ENCODE measurements around the gene GYG1. TPM values are rescaled to one million over a fixed set of nuclear protein-coding genes. Genes with fewer than 3 reads are reported as not detected.

The GYG1 gene
- total and polyA plus RNA-seq, 4 donors: 9.2 to 16.7 (median 13.4) TPM

DNA sequence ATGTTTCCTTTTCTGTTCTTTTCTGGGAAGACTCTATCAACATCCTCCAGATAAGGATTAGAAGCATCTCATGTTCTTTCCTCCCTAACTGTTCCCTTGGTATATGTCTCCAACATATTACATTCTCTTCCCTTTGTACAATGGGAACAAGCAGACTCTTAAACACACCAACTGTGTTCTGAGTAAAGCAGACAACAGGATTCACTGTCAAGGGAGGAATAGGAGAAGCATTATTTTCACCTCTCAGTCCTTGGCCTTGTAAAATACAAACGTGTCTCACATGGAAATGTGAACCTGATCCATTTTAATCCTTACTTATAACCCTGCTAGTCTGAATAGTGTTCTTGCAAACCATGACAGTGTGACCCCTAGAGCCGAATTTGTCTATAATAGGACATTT, 19.6 kb downstream of the GYG1 start:
- Histone ChIP-seq H3K9me3 (ENCODE audit: control insufficient read depth in 4 of 4, low read length in 3 of 4) (no peaks in the 10 kb centered on the region), H3K27me3 (ENCODE audit: control insufficient read depth in 4 of 4, insufficient read depth in 4 of 4, low read length in 3 of 4) (no peaks in the 10 kb centered on the region), H3K4me3 (ENCODE audit: low read depth in 1 of 3, low read length in 3 of 3) (no peak overlapping the region), H3K36me3 (ENCODE audit: control insufficient read depth in 4 of 4, insufficient read depth in 3 of 4, low read depth in 1 of 4, low read length in 3 of 4) (peaks cover 3 to 31% (median 17%) of the 10 kb centered on the region in 4 donors), H3K9ac (ENCODE audit: low read depth in 1 of 2, low read length in 2 of 2) (no peak overlapping the region), H3K27ac (ENCODE audit: low read depth in 1 of 2, low read length in 2 of 2) (no peak overlapping the region), H3K4me1 (ENCODE audit: control insufficient read depth in 4 of 4, insufficient read depth in 4 of 4, low read length in 3 of 4) (no peaks in the 10 kb centered on the region)
- no peak for TF ChIP-seq EGR1 (IDR thresholded peaks at IDR 0.05; ENCODE audit: low read depth in 2 of 2)
- TF ChIP-seq, protein P1, sequence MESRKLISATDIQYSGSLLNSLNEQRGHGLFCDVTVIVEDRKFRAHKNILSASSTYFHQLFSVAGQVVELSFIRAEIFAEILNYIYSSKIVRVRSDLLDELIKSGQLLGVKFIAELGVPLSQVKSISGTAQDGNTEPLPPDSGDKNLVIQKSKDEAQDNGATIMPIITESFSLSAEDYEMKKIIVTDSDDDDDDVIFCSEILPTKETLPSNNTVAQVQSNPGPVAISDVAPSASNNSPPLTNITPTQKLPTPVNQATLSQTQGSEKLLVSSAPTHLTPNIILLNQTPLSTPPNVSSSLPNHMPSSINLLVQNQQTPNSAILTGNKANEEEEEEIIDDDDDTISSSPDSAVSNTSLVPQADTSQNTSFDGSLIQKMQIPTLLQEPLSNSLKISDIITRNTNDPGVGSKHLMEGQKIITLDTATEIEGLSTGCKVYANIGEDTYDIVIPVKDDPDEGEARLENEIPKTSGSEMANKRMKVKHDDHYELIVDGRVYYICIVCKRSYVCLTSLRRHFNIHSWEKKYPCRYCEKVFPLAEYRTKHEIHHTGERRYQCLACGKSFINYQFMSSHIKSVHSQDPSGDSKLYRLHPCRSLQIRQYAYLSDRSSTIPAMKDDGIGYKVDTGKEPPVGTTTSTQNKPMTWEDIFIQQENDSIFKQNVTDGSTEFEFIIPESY (IDR thresholded peaks at IDR 0.05): no peak
- TF ChIP-seq SP1 (IDR thresholded peaks at IDR 0.05): no peak
- TF ChIP-seq, protein P2, sequence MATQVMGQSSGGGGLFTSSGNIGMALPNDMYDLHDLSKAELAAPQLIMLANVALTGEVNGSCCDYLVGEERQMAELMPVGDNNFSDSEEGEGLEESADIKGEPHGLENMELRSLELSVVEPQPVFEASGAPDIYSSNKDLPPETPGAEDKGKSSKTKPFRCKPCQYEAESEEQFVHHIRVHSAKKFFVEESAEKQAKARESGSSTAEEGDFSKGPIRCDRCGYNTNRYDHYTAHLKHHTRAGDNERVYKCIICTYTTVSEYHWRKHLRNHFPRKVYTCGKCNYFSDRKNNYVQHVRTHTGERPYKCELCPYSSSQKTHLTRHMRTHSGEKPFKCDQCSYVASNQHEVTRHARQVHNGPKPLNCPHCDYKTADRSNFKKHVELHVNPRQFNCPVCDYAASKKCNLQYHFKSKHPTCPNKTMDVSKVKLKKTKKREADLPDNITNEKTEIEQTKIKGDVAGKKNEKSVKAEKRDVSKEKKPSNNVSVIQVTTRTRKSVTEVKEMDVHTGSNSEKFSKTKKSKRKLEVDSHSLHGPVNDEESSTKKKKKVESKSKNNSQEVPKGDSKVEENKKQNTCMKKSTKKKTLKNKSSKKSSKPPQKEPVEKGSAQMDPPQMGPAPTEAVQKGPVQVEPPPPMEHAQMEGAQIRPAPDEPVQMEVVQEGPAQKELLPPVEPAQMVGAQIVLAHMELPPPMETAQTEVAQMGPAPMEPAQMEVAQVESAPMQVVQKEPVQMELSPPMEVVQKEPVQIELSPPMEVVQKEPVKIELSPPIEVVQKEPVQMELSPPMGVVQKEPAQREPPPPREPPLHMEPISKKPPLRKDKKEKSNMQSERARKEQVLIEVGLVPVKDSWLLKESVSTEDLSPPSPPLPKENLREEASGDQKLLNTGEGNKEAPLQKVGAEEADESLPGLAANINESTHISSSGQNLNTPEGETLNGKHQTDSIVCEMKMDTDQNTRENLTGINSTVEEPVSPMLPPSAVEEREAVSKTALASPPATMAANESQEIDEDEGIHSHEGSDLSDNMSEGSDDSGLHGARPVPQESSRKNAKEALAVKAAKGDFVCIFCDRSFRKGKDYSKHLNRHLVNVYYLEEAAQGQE (IDR thresholded peaks at IDR 0.05): no peak
- no peak for TF ChIP-seq FOXA1 (IDR thresholded peaks at IDR 0.05)
- no peak for TF ChIP-seq NR2F2 (IDR thresholded peaks at IDR 0.05)
- no peak for TF ChIP-seq FOXA2 (IDR thresholded peaks at IDR 0.05)
- no peak for TF ChIP-seq GABPA (IDR thresholded peaks at IDR 0.05 in 1 of 2, conservative IDR thresholded peaks at IDR 0.05 in 1 of 2)
- TF ChIP-seq HNF4G (IDR thresholded peaks at IDR 0.05): no peak
- TF ChIP-seq HNF4A (conservative IDR thresholded peaks at IDR 0.05): no peak
- no peak for TF ChIP-seq JUND (IDR thresholded peaks at IDR 0.05)
- TF ChIP-seq, protein P3, sequence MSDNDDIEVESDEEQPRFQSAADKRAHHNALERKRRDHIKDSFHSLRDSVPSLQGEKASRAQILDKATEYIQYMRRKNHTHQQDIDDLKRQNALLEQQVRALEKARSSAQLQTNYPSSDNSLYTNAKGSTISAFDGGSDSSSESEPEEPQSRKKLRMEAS (IDR thresholded peaks at IDR 0.05): no peak
- TF ChIP-seq, protein P4, sequence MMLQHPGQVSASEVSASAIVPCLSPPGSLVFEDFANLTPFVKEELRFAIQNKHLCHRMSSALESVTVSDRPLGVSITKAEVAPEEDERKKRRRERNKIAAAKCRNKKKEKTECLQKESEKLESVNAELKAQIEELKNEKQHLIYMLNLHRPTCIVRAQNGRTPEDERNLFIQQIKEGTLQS (IDR thresholded peaks at IDR 0.05): no peak
- no peak for TF ChIP-seq TAF1 (conservative IDR thresholded peaks at IDR 0.05)
- TF ChIP-seq, protein P5, sequence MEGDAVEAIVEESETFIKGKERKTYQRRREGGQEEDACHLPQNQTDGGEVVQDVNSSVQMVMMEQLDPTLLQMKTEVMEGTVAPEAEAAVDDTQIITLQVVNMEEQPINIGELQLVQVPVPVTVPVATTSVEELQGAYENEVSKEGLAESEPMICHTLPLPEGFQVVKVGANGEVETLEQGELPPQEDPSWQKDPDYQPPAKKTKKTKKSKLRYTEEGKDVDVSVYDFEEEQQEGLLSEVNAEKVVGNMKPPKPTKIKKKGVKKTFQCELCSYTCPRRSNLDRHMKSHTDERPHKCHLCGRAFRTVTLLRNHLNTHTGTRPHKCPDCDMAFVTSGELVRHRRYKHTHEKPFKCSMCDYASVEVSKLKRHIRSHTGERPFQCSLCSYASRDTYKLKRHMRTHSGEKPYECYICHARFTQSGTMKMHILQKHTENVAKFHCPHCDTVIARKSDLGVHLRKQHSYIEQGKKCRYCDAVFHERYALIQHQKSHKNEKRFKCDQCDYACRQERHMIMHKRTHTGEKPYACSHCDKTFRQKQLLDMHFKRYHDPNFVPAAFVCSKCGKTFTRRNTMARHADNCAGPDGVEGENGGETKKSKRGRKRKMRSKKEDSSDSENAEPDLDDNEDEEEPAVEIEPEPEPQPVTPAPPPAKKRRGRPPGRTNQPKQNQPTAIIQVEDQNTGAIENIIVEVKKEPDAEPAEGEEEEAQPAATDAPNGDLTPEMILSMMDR (IDR thresholded peaks at IDR 0.05; ENCODE audit: low read depth, low read length, missing input control): no peak
- TF ChIP-seq RAD21 (IDR thresholded peaks at IDR 0.05): no peak
- no peak for TF ChIP-seq YY1 (IDR thresholded peaks at IDR 0.05)
- 79% methylated on average over 2 of the region's 2 CpGs for WGBS
- DNase-seq (ENCODE audit: low spot score): no peak

DNA sequence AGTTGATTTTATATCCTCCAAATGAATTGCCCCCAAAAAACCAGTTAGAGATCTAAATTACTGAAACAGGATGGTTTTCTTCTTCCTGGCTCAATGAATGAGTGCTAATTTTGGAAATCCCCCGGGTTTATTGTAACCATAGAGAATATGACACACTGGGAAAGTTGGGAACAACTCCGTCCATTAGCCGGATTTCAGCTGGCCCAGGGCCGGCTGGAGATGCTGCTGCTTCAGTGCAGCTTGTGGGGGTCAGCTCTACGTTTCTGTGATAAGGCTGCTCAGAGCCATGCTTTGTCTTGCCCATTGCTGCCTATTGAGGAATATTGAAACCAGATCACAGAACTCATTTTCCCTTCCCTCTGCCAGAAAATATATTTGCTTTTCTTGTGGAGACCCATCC, 20.3 kb downstream of the GYG1 start:
- Histone ChIP-seq H3K36me3 (ENCODE audit: control insufficient read depth in 4 of 4, insufficient read depth in 3 of 4, low read depth in 1 of 4, low read length in 3 of 4) (peaks cover 3 to 32% (median 17%) of the 10 kb centered on the region in 4 donors), H3K9ac (ENCODE audit: low read depth in 1 of 2, low read length in 2 of 2) (no peak overlapping the region), H3K27me3 (ENCODE audit: control insufficient read depth in 4 of 4, insufficient read depth in 4 of 4, low read length in 3 of 4) (no peaks in the 10 kb centered on the region), H3K27ac (ENCODE audit: low read depth in 1 of 2, low read length in 2 of 2) (no peak overlapping the region), H3K4me3 (ENCODE audit: low read depth in 1 of 3, low read length in 3 of 3) (no peak overlapping the region), H3K4me1 (ENCODE audit: control insufficient read depth in 4 of 4, insufficient read depth in 4 of 4, low read length in 3 of 4) (no peaks in the 10 kb centered on the region), H3K9me3 (ENCODE audit: control insufficient read depth in 4 of 4, low read length in 3 of 4) (no peaks in the 10 kb centered on the region)
- WGBS: 90% methylated on average over 5 of the region's 5 CpGs
- DNase-seq (ENCODE audit: low spot score): no peak
- TF ChIP-seq, protein P1 (IDR thresholded peaks at IDR 0.05): no peak
- no peak for TF ChIP-seq GABPA (IDR thresholded peaks at IDR 0.05 in 1 of 2, conservative IDR thresholded peaks at IDR 0.05 in 1 of 2)
- TF ChIP-seq, protein P3 (IDR thresholded peaks at IDR 0.05): no peak
- TF ChIP-seq, protein P5 (IDR thresholded peaks at IDR 0.05; ENCODE audit: low read depth, low read length, missing input control): no peak

Measured in liver (tissue), 9 donors.